H1 (cell line): ENCODE data around the gene MYF5.
A peak's percentile ranks its signal among the peaks of the same experiment; 100 is the strongest.

Experiments used
- BACH1 ChIP-seq: IDR thresholded peaks from 2 replicates; pipeline ENCODE4 v1.6.1; 2012; ENCODE audit warnings: low read length, improper control_type of control experiment
- EP300 ChIP-seq, 2 experiments: IDR thresholded peaks; 1 replicate in 1 of 2; 2 replicates in 1 of 2; pipeline ENCODE4 v1.6.1; 2011 to 2012; ENCODE audit warnings: low read depth in 2 of 2, low read length in 2 of 2, mild to moderate bottlenecking in 2 of 2, borderline replicate concordance in 1 of 2, inconsistent platforms in 1 of 2, moderate library complexity in 1 of 2
- EZH2 ChIP-seq: fragments of 200-600 bp; sonication (generic); IDR thresholded peaks from 2 replicates; pipeline ENCODE4 v1.7.1; 2012; ENCODE audit warnings: low read depth, mild to moderate bottlenecking, moderate library complexity, low read length, inconsistent platforms; ENCODE audit not compliant: severe bottlenecking
- GABPA ChIP-seq: IDR thresholded peaks from 2 replicates; pipeline ENCODE4 v1.6.1; 2011; ENCODE audit warnings: mild to moderate bottlenecking, low read length, moderate library complexity, borderline replicate concordance; ENCODE audit not compliant: insufficient read depth
- MAFK ChIP-seq: IDR thresholded peaks from 2 replicates; pipeline ENCODE4 v1.6.1; 2012; ENCODE audit warnings: low read depth, mild to moderate bottlenecking, improper control_type of control experiment, low read length
- NRF1 ChIP-seq: IDR thresholded peaks from 2 replicates; pipeline ENCODE4 v1.6.1; 2011; ENCODE audit warnings: mild to moderate bottlenecking, low read depth, low read length, improper control_type of control experiment
- POLR2A ChIP-seq, 2 experiments: IDR thresholded peaks; 1 replicate in 1 of 2; 2 replicates in 1 of 2; pipeline ENCODE4 v1.6.1; 2011; ENCODE audit warnings: low read depth in 2 of 2, low read length in 2 of 2, mild to moderate bottlenecking in 2 of 2; ENCODE audit errors: control extremely low read depth in 1 of 2
- RFX5 ChIP-seq: IDR thresholded peaks from 2 replicates; pipeline ENCODE4 v1.6.1; 2011; ENCODE audit warnings: low read depth, low read length, improper control_type of control experiment, borderline replicate concordance
- SP2 ChIP-seq: IDR thresholded peaks from 2 replicates; pipeline ENCODE4 v1.6.1; 2012; ENCODE audit warnings: mild to moderate bottlenecking, low read length, inconsistent platforms
- YY1 ChIP-seq: IDR thresholded peaks from 2 replicates; pipeline ENCODE4 v1.6.1; 2011; ENCODE audit warnings: low read depth, mild to moderate bottlenecking, low read length
- ZNF274 ChIP-seq: IDR thresholded peaks from 2 replicates; pipeline ENCODE4 v1.7.0; 2012; ENCODE audit warnings: low read length, borderline replicate concordance; ENCODE audit errors: extremely low read depth
- TF ChIP-seq, protein P1 (sequence below): IDR thresholded peaks from 2 replicates; pipeline ENCODE4 v1.6.1; 2011; ENCODE audit warnings: low read depth, mild to moderate bottlenecking, low read length; ENCODE audit not compliant: insufficient read depth
- TF ChIP-seq, protein P2 (sequence below), 3 experiments: IDR thresholded peaks; 1 replicate in 2 of 3; 2 replicates in 1 of 3; pipeline versions ENCODE4 v1.5.1 to v1.6.1; 2011; ENCODE audit warnings: low read length in 3 of 3, mild to moderate bottlenecking in 3 of 3, inconsistent platforms in 2 of 3, low read depth in 1 of 3, moderate library complexity in 1 of 3; ENCODE audit not compliant: insufficient read depth in 1 of 3; ENCODE audit errors: control extremely low read depth in 1 of 3

DNA sequence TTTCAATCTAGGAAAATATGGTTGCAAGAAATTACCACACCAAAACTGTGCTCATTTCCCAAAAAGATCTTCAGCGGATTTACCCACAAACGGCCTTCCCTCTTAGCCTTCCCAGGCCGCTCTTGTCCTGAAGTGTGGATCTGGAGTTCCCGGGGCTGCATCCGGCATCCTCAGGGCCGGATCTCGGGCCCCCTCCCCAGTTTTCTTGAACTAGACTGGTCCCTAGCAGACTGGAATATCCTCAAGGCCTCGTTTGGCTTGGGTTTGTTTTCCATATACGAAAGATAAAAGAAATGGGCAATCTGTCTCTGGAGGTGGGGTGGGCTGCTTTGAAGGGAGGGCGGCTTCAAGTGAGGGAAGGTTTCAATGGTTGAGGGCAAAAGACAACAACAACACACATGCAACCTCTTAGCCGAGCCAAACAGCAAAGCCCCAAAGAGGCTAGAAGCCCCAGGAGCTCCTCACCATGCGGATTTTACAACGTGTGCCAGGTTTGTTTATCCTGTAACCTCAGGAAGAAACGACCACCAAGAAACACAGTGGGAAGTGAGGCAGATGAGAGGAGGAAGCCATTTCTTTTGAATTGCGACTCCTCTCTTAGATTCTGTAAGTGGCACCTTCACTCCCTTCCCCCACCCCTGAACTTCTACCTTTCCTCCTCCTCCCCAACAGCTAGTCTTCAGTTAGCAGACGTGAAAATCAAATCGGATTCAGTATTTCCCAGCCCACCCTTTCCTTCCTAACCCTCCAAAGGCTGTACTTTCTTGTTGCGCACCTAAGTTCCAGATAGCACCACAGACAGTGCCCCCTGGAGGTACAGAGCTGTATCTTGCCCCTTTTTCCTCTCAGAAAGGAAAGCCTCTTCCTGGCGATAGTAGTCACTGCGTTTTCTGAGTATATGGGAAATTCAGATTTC lies 6.6 kb upstream of the MYF5 start:
- TF ChIP-seq, protein P1, sequence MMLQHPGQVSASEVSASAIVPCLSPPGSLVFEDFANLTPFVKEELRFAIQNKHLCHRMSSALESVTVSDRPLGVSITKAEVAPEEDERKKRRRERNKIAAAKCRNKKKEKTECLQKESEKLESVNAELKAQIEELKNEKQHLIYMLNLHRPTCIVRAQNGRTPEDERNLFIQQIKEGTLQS = no peak
- TF ChIP-seq, protein P2, sequence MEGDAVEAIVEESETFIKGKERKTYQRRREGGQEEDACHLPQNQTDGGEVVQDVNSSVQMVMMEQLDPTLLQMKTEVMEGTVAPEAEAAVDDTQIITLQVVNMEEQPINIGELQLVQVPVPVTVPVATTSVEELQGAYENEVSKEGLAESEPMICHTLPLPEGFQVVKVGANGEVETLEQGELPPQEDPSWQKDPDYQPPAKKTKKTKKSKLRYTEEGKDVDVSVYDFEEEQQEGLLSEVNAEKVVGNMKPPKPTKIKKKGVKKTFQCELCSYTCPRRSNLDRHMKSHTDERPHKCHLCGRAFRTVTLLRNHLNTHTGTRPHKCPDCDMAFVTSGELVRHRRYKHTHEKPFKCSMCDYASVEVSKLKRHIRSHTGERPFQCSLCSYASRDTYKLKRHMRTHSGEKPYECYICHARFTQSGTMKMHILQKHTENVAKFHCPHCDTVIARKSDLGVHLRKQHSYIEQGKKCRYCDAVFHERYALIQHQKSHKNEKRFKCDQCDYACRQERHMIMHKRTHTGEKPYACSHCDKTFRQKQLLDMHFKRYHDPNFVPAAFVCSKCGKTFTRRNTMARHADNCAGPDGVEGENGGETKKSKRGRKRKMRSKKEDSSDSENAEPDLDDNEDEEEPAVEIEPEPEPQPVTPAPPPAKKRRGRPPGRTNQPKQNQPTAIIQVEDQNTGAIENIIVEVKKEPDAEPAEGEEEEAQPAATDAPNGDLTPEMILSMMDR (IDR thresholded peaks at IDR 0.05; ENCODE audit: control extremely low read depth in 1 of 3, insufficient read depth in 1 of 3, low read depth in 1 of 3, low read length in 3 of 3) = peak; percentile 66 to 91 (median 76)
- TF ChIP-seq GABPA = no peak
- no peak for TF ChIP-seq ZNF274
- TF ChIP-seq RFX5 = no peak
- TF ChIP-seq EP300 (IDR thresholded peaks at IDR 0.05; ENCODE audit: borderline replicate concordance in 1 of 2, low read depth in 2 of 2, low read length in 2 of 2) = no peak
- TF ChIP-seq MAFK = no peak
- peak; percentile 55 for TF ChIP-seq EZH2
- no peak for TF ChIP-seq POLR2A (IDR thresholded peaks at IDR 0.05; ENCODE audit: control extremely low read depth in 1 of 2, low read depth in 2 of 2, low read length in 2 of 2)
- TF ChIP-seq NRF1 = no peak
- TF ChIP-seq BACH1 = no peak
- no peak for TF ChIP-seq YY1
- TF ChIP-seq SP2 = no peak
